Dermis microvascular lymphatic vessel endothelial cell (primary cell): ENCODE results near the gene TTC16. TPM values are rescaled to one million over a fixed set of nuclear protein-coding genes. Genes with fewer than 3 reads are reported as not detected.
A peak's percentile ranks its signal among the peaks of the same experiment; 100 is the strongest.

Experiments used
- DNase-seq, 2 donors: peaks; one replicate each; pipeline versions ENCODE4 v3.0.0 to v3.0.0-alpha.2; 2010; ENCODE audit warnings: low read depth in 2 of 2
- total RNA-seq: library from RNA; depleted of rRNA; stranded (reverse); fragments of >200 nt; gene quantifications from 2 replicates; pipeline ENCODE4 v1.2.1, GENCODE V29; 2014

The TTC16 gene
- total RNA-seq, 1 donor from 2014 or later: not detected

- no peak for DNase-seq
These were observed 4.4 kb downstream of the TTC16 start for GRCh38 chr9:127720031-127720864.

GRCh38 chr9:127720865-127721227 lies 5.0 kb downstream of the TTC16 start:
- no peak for DNase-seq

- DNase-seq: no peak
These were observed 5.5 kb downstream of the TTC16 start for GRCh38 chr9:127721391-127721821.

- DNase-seq: no peak
These were observed 6.3 kb downstream of the TTC16 start for GRCh38 chr9:127722055-127722745.

- DNase-seq: no peak
These were observed 7.1 kb downstream of the TTC16 start for GRCh38 chr9:127723013-127723412.

GRCh38 chr9:127723444-127723843 lies 7.6 kb downstream of the TTC16 start:
- no peak for DNase-seq

GRCh38 chr9:127724012-127724411 lies 8.1 kb downstream of the TTC16 start:
- DNase-seq: no peak

- DNase-seq: no peak
These were observed 11.0 kb downstream of the TTC16 start for GRCh38 chr9:127726871-127727270.

- no peak for DNase-seq
These were observed 12.9 kb downstream of the TTC16 start for GRCh38 chr9:127728808-127729207.

- no peak for DNase-seq
These were observed 13.8 kb downstream of the TTC16 start for GRCh38 chr9:127729522-127730256.

GRCh38 chr9:127730262-127730661 lies 14.4 kb downstream of the TTC16 start:
- no peak for DNase-seq

GRCh38 chr9:127730799-127731410 lies 15.0 kb downstream of the TTC16 start:
- no peak for DNase-seq

- DNase-seq: no peak
These were observed 16.1 kb downstream of the TTC16 start for GRCh38 chr9:127731938-127732337.

GRCh38 chr9:127732444-127732843 lies 16.6 kb downstream of the TTC16 start:
- no peak for DNase-seq

GRCh38 chr9:127733614-127734013 lies 17.7 kb downstream of the TTC16 start:
- no peak for DNase-seq

- no peak for DNase-seq
These were observed 18.4 kb downstream of the TTC16 start for GRCh38 chr9:127734247-127734746.

GRCh38 chr9:127734747-127735529 lies 19.1 kb downstream of the TTC16 start, which contains the start of gene TOR2A:
Gene TOR2A (minus strand): TSS chr9:127735294. CDS start chr9:127735270, 24 bp downstream.
- peak; percentile 94 to 99 for DNase-seq

- DNase-seq: peak in 1 of 2 donors; percentile 37
These were observed 19.8 kb downstream of the TTC16 start for GRCh38 chr9:127735530-127736185.

GRCh38 chr9:127738666-127739065 lies 22.8 kb downstream of the TTC16 start:
- DNase-seq: no peak
